HG02763 (cell line): ENCODE data around the gene GRID2IP.
"Not testable (repeated sequence)": the region's sequence is repeated elsewhere in the genome, so short reads cannot be mapped to it uniquely, and the experiment has no call there.

Source experiments
- ATAC-seq: cut with Tn5 transposase; IDR thresholded peaks from one replicate; pipeline ENCODE4 v1.9.1; 2021; ENCODE audit warnings: mild to moderate bottlenecking, moderate library complexity; ENCODE audit not compliant: unreplicated experiment

GRID2IP gene

DNA sequence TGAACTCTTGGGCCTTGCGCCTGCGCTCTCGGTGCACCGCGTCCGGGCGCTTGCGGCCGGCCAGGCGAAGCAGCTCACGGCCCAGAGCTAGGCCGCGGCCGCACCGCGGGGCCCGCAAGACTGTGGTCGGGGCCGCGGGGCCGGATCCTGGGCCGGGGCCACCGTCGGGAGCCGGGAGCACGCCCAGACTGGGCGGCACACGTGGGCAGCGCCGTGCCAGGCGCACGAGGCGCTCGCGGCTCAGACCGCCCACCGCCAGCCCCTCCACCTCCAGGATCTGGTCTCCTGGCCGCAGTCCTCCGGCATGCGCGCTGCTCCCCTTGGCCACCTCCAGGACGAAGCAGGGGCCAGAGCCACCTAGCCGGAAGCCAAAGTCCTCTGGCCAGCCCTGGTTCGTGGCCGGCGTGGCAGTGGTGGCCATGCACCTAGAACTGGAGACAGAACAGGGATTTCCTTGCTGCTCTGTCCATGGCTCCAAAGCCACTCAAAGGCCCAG, at the start of gene GRID2IP:
Gene GRID2IP (minus strand): TSS at position 446 of the 496 bp plus-strand sequence. CDS start 25 bp downstream, at position 421.
- ATAC-seq, result no peak

DNA sequence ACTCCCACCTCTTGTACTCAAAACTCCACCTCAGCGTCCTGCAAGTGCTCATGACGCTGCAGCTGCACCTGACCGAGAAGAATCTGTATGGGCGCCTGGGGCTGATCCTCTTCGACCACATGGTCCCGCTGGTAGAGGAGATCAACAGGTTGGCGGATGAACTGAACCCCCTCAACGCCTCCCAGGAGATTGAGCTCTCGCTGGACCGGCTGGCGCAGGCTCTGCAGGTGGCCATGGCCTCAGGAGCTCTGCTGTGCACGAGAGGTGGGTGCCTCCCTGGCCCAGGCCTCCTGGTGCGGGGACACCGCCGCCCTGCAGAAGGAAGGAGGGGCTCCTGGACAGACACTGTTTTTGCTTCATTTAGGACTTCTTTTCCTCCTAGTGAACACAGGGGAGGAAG, 48.8 kb upstream of the GRID2IP start:
- no peak for ATAC-seq

GRCh38 chr7:6590645-6591110, 39.4 kb upstream of the GRID2IP start:
- ATAC-seq, result no peak

DNA sequence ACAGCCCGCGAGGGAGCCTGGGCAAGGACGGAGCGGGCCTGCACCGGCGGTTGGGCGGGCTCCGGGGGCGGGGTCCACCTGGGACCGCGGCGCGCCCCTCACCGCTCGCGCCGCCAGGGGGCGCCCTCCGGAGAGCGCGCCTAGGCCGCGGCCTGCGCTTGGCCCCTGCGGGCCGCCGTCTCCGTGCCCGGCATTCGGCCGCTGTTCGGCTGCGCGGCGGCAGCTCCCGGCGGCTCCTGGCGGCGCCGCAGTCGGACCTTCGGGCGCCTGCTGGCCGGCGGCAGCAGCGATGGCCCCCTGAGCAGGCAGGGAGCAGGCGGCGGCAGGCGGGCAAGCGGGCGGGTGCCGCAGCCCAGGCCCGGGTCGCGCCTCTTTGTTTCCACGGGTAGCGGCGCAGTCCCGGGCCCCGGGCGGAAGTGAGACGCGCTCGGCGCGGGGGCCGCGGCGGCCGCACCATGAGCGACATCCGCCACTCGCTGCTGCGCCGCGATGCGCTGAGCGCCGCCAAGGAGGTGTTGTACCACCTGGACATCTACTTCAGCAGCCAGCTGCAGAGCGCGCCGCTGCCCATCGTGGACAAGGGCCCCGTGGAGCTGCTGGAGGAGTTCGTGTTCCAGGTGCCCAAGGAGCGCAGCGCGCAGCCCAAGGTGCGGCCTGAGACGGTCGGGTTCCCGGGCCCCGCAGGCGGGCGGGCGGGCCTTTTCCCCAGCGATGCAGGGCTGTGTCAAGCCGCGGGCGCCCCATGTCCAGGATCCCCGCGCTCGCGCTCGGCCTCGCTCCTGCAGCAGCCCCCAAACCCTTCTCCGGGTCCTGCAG, 38.8 kb upstream of the GRID2IP start, which contains the start of gene INTS15:
Gene INTS15 (plus strand): TSS at position 193 of the 816 bp plus-strand sequence. CDS start 263 bp downstream, at position 456.
- peak; percentile 83 for ATAC-seq

DNA sequence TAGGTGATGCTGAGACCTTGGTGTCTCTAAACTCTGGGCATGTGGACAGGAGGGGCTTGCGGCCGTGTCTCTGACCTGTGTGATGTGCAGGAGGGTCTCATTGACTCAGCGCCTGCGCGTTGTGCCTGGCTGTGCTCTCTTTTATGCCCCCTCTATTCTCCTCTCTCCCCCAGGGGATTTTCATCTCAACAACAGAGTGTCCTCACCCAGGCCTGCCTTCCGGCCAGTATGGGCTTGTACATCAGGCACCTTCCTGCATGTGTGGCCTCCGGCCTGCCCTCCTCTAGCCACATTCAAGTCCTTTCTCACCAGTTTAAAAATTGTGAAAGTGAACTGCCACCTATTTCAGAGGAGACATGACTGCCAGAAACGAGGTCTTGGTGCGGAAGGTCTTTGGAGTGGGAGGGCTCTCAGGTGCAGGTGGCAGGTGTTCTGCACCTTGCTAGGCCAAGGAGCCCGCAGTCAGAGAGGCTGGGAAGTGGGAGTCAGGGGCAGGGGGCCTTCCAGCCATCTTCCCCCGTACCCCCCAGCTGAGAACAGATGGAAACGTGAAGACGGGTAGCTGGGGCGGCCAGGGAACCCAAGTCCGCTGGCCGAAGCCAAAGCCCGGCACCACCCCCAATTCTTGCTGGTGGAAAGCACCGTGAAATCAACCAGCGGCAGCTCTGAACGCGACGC, 38.0 kb upstream of the GRID2IP start:
- no peak for ATAC-seq

DNA sequence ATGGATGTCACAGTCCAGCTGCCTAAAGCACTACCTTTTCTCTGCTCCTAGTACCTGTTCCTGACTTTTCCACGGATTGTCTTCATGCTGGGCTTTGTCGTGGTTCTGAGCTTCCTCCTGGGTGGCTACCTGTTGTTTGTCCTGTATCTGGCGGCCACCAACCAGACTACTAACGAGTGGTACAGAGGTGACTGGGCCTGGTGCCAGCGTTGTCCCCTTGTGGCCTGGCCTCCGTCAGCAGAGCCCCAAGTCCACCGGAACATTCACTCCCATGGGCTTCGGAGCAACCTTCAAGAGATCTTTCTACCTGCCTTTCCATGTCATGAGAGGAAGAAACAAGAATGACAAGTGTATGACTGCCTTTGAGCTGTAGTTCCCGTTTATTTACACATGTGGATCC, 37.3 kb upstream of the GRID2IP start:
- no peak for ATAC-seq

GRCh38 chr7:6585746-6586432, 34.6 kb upstream of the GRID2IP start:
- ATAC-seq, result not testable (repeated sequence)

DNA sequence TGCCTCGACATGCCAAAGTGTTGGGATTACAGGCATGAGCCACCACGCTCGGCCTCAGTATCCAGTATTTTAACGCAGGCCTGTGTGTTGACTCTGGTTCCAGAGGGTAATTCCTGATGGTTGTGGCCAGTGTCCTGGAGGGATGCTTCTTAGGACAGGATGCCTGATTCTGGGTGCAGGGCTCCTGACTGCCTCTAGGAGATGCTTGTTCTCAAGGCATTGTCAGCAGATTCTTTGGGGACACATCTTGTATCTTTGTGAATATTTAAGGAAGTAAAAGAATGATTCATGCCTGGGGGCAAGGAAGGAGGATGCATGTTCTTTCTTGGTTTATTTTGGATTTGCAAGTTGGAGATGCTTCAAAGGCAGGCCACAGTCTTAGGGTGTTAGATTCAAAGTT, 28.2 kb upstream of the GRID2IP start:
- no peak for ATAC-seq

- ATAC-seq, result no peak
Observed at GRCh38 chr7:6578114-6579084, 27.1 kb upstream of the GRID2IP start.

- ATAC-seq, result peak; percentile 95
Observed at GRCh38 chr7:6577369-6578113, 26.3 kb upstream of the GRID2IP start, which contains the start of gene ZDHHC4. Gene ZDHHC4, plus strand, starts transcription at chr7:6577454. Its CDS starts 3,108 bp downstream, at chr7:6580562.

GRCh38 chr7:6576867-6577368, 25.7 kb upstream of the GRID2IP start:
- ATAC-seq, result not testable (repeated sequence)

- ATAC-seq, result no peak
Observed at GRCh38 chr7:6576024-6576866, 25.0 kb upstream of the GRID2IP start.

DNA sequence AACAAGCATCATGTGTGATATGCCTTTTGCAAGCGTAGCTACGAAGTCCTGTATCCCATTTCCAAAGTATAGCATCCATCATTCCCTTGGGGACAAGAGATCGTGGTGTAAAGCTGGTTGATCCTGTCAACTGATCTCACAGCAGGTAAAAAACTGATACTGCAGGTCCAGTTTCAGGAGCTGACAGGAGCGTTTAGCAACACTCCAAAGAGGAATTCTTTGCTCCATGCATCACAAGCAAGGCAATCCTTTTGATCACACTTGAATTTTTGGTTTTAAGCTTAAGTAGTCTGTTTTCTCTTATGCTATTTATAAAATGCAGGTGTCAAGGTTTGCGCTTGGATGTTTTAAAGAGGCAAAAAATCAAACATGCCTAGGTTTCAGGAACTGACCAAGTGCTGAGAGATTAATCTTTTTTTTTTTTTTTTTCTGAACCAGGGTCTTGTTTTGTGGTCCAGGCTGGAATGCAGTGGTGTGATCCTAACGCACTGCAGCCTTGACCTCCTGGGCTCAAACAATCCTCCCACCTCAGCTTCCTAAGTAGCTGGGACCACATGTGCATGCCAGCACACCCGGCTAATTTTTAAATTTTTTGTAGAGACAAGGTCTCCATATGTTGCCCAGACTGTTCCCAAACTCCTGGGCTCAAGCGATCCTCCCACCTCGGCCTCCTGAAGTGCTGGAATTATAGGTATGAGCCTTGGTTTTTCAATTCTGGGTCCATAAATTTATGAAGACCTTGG, 24.2 kb upstream of the GRID2IP start:
- no peak for ATAC-seq

GRCh38 chr7:6571160-6571779, 20.0 kb upstream of the GRID2IP start:
- ATAC-seq, result no peak

DNA sequence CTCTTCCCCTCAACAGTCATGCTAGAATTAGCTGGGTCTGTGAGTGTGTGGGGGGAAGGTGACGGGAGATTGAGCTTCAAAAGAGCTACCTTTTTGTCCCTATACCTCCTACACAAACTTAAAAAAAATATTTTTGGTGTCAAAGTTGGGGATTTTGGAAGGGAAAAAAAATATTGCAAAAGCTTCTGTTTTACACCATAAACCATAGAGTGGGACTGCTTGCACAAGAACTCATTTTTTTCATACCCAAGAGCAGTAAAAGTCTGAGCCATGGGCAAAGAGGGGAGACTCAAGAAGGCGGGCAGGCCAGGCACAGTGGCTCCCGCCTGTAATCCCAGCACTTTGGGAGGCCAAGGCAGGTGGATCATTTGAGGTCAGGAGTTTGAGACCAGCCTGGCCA, 16.6 kb upstream of the GRID2IP start:
- ATAC-seq, result no peak

- ATAC-seq, result no peak
Observed at GRCh38 chr7:6565655-6566054, 14.4 kb upstream of the GRID2IP start.
